ENCODE data around the gene DEXI.

DNA sequence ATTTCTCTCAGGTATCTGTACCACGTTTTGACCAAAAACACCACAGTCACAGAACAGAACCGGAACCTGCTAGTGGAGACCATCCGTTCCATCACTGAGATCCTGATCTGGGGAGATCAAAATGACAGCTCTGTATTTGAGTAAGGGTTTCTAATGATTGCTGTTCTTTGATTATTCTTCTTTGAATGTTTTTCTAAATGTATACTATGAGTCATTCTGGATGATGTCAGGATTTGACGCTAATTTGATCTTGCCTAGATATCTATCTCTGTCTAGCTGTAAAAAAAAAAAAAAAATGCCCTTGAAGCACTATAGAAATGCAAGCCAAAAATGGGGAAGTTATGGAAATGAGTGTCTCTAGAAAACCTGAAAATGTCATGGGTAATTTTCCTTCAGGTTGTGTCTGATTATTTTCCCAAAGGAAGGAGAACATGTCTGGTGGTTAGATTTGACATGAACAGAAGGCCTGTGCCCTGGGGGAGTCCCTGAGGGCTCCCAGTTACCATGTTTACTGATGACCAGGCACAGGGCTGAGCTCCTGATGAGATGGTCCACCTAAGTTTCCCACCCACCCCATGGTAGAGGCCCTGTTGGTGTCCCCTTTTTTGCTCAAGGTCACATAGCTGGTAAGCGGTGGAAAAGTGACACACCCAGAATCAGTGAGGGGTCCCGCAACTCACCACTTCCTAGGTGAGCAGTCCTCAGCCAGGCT is 15.7 kb upstream of the DEXI start:
- TF ChIP-seq CTCF (IDR thresholded peaks at IDR 0.05; ENCODE audit: low read depth, low read length, poor library complexity, severe bottlenecking) (no peak), EZH2phosphoT487 (IDR thresholded peaks at IDR 0.05; ENCODE audit: borderline replicate concordance, low read length) (no peak)
